Peyer's patch (tissue), 4 donors: ENCODE measurements around the gene OPRL1. TPM values are rescaled to one million over a fixed set of nuclear protein-coding genes. Genes with fewer than 3 reads are reported as not detected.
A peak's percentile ranks its signal among the peaks of the same experiment; 100 is the strongest.

Source experiments
- DNase-seq, 3 donors: peaks; one replicate each; pipeline ENCODE4 v3.0.0-alpha.2; 2017 to 2019
- H3K27ac ChIP-seq, 4 donors: fragments of 200-600 bp; sonication (generic); one replicate each; pipeline ENCODE4 v1.5.1; 2016 to 2019
- H3K27me3 ChIP-seq, 2 donors: fragments of 200-600 bp; sonication (generic); one replicate each; pipeline ENCODE4 v1.5.1; 2019
- H3K36me3 ChIP-seq, 3 donors: fragments of 200-600 bp; sonication (generic); one replicate each; pipeline ENCODE4 v1.5.1; 2016 to 2019
- H3K4me1 ChIP-seq, 4 donors: fragments of 200-600 bp; sonication (generic); one replicate each; pipeline ENCODE4 v1.5.1; 2016 to 2019
- H3K4me3 ChIP-seq, 4 donors: fragments of 200-600 bp; sonication (generic); 1 replicate in 3 of 4; 2 replicates in 1 of 4; pipeline ENCODE4 v1.5.1; 2016 to 2019; ENCODE audit warnings: mild to moderate bottlenecking in 1 of 4
- H3K9me3 ChIP-seq, 4 donors: fragments of 200-600 bp; sonication (generic); one replicate each; pipeline ENCODE4 v1.5.1; 2016 to 2019; ENCODE audit warnings: mild to moderate bottlenecking in 1 of 4
- POLR2A ChIP-seq, 2 donors: fragments of 450-650 bp; IDR thresholded peaks; one replicate each; pipeline ENCODE4 v1.5.1; 2017; ENCODE audit warnings: antibody characterized with exemption in 2 of 2, mild to moderate bottlenecking in 2 of 2, moderate library complexity in 2 of 2
- total RNA-seq, 4 donors: library from RNA; depleted of rRNA; stranded (reverse); fragments of >200 nt; gene quantifications; one replicate each; pipeline ENCODE4 v1.1.0, GENCODE V29; 2016
- TF ChIP-seq, protein P1 (sequence below), 6 experiments: fragments of 450-650 bp in 4 of 6; fragments of 200-600 bp in 2 of 6; sonication (generic) in 1 of 6; IDR thresholded peaks; one replicate each; pipeline ENCODE4 v1.5.1; 2017 to 2019; ENCODE audit warnings: antibody characterized with exemption in 6 of 6, mild to moderate bottlenecking in 3 of 6, moderate library complexity in 1 of 6

OPRL1 gene
- total RNA-seq, 4 donors from 2014 or later, result 0.27 TPM; not detected in 3

DNA sequence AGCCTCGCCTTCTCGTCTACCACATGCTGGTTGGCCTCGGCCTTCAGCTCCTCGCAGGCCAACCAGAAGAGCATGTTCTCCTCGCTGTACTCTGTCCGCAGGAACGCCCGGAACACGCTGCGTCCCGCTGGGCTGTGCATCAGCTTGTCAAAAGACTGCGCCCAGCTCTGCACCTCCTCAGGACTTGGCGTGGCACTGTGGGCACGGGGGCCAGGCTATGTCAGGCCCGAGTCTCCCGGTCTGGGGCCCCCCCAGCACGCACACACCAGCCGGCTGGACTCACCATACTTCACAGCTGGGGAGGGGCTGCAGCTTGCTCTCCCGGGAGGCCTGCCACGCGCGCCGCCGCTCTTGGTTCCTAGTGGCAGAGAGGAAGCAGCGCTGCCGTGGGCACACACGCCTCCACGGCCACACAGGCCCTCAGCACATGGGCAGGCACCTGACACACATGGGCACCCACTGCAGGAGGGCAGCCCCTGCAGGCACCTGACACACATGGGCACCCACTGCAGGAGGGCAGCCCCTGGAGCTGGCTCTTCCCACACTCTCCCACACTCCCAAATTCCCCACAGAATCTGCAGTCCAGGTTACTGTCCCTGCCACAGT lies 5.6 kb upstream of the OPRL1 start:
- Histone ChIP-seq H3K27ac (peak overlapping the region in 1 of 4 donors; percentile 8), H3K4me3 (no peak overlapping the region), H3K27me3 (no peaks in the 10 kb centered on the region), H3K4me1 (peaks cover 0 to 46% (median 7%) of the 10 kb centered on the region in 4 donors), H3K9me3 (no peaks in the 10 kb centered on the region), H3K36me3 (peaks cover 0 to 25% (median 0%) of the 10 kb centered on the region in 3 donors)
- no peak for TF ChIP-seq POLR2A (IDR thresholded peaks at IDR 0.05)
- TF ChIP-seq, protein P1, sequence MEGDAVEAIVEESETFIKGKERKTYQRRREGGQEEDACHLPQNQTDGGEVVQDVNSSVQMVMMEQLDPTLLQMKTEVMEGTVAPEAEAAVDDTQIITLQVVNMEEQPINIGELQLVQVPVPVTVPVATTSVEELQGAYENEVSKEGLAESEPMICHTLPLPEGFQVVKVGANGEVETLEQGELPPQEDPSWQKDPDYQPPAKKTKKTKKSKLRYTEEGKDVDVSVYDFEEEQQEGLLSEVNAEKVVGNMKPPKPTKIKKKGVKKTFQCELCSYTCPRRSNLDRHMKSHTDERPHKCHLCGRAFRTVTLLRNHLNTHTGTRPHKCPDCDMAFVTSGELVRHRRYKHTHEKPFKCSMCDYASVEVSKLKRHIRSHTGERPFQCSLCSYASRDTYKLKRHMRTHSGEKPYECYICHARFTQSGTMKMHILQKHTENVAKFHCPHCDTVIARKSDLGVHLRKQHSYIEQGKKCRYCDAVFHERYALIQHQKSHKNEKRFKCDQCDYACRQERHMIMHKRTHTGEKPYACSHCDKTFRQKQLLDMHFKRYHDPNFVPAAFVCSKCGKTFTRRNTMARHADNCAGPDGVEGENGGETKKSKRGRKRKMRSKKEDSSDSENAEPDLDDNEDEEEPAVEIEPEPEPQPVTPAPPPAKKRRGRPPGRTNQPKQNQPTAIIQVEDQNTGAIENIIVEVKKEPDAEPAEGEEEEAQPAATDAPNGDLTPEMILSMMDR (IDR thresholded peaks at IDR 0.05), result no peak
- no peak for DNase-seq

DNA sequence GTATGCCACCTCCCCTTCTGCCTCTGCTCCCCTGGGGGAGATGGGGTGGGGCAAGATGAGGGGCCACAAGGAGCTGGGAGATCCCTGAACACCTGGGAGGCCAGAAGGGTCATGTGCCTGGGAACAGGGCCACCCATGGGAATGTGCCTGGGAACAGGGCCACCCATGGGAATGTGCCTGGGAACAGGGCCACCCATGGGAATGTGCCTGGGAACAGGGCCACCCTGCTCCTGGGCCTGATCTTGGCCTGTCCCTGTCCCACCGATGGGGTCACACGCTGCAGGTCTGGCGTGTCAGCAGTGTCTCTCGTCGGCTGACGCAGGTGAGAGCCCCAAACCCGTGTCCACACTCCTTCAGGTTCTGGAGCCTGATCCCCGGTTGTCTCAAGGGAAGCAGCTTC lies 4.9 kb upstream of the OPRL1 start:
- peak overlapping the region in 1 of 4 donors; percentile 8 for H3K27ac ChIP-seq
- no peak overlapping the region for H3K4me3 ChIP-seq
- no peaks in the 10 kb centered on the region for H3K9me3 ChIP-seq
- H3K4me1 ChIP-seq, result peaks cover 0 to 45% (median 8%) of the 10 kb centered on the region in 4 donors
- no peaks in the 10 kb centered on the region for H3K27me3 ChIP-seq
- DNase-seq, result no peak
- TF ChIP-seq POLR2A (IDR thresholded peaks at IDR 0.05), result no peak
- TF ChIP-seq, protein P1 (IDR thresholded peaks at IDR 0.05), result no peak
- peaks cover 0 to 25% (median 0%) of the 10 kb centered on the region in 3 donors for H3K36me3 ChIP-seq

GRCh38 chr20:64075556-64075955 lies 4.3 kb upstream of the OPRL1 start:
- Histone ChIP-seq H3K9me3 (no peaks in the 10 kb centered on the region), H3K4me3 (no peak overlapping the region), H3K27me3 (no peaks in the 10 kb centered on the region), H3K4me1 (peaks cover 0 to 41% (median 8%) of the 10 kb centered on the region in 4 donors), H3K36me3 (peaks cover 0 to 25% (median 0%) of the 10 kb centered on the region in 3 donors), H3K27ac (no peak overlapping the region)
- TF ChIP-seq, protein P1 (IDR thresholded peaks at IDR 0.05), result no peak
- no peak for DNase-seq

GRCh38 chr20:64076061-64076997 lies 3.6 kb upstream of the OPRL1 start:
- peak overlapping the region; percentile 73 to 95 (median 82) for H3K27ac ChIP-seq
- H3K4me1 ChIP-seq, result peaks cover 0 to 40% (median 8%) of the 10 kb centered on the region in 4 donors
- DNase-seq, result no peak
- H3K36me3 ChIP-seq, result peaks cover 0 to 25% (median 0%) of the 10 kb centered on the region in 3 donors
- TF ChIP-seq, protein P1 (IDR thresholded peaks at IDR 0.05), result no peak
- no peak for TF ChIP-seq POLR2A (IDR thresholded peaks at IDR 0.05)
- peak overlapping the region; percentile 17 to 81 (median 50) for H3K4me3 ChIP-seq
- no peaks in the 10 kb centered on the region for H3K9me3 ChIP-seq
- no peaks in the 10 kb centered on the region for H3K27me3 ChIP-seq

GRCh38 chr20:64077094-64077493 lies 2.8 kb upstream of the OPRL1 start:
- Histone ChIP-seq H3K4me1 (peaks cover 0 to 32% (median 9%) of the 10 kb centered on the region in 4 donors), H3K27ac (peak overlapping the region; percentile 73 to 95 (median 82)), H3K27me3 (no peaks in the 10 kb centered on the region), H3K9me3 (no peaks in the 10 kb centered on the region), H3K4me3 (peak overlapping the region; percentile 38 to 81 (median 68)), H3K36me3 (peaks cover 0 to 25% (median 0%) of the 10 kb centered on the region in 3 donors)
- no peak for TF ChIP-seq POLR2A (IDR thresholded peaks at IDR 0.05)
- TF ChIP-seq, protein P1 (IDR thresholded peaks at IDR 0.05), result no peak
- peak in 2 of 3 donors; percentile 80 to 84 for DNase-seq
